GM23338 (cell line): ENCODE data around the gene RDH5. TPM values are rescaled to one million over a fixed set of nuclear protein-coding genes. Genes with fewer than 3 reads are reported as not detected.

Experiments used
- ATAC-seq: fragments of 200-7000 bp; cut with Tn5 transposase; 3 replicates; pipeline ENCODE4 v1.9.1; 2020
- DNase-seq: peaks from one replicate; pipeline ENCODE4 v3.0.0-alpha.2; 2015; ENCODE audit warnings: low spot score
- H2AFZ ChIP-seq: fragments of 200-600 bp; sonication (generic); 2 replicates; pipeline ENCODE4 v1.8.0; 2016; ENCODE audit warnings: antibody characterized with exemption, mild to moderate bottlenecking, moderate library complexity
- H3F3A ChIP-seq: fragments of 200-600 bp; sonication (generic); replicated peaks from 2 replicates; pipeline ENCODE4 v1.8.0; 2017; ENCODE audit warnings: antibody characterized with exemption, mixed run types, low read depth
- H3K27ac ChIP-seq: fragments of 200-600 bp; sonication (generic); 2 replicates; pipeline ENCODE4 v1.6.1; 2016; ENCODE audit warnings: low read depth
- H3K27me3 ChIP-seq: fragments of 200-600 bp; sonication (generic); 2 replicates; pipeline ENCODE4 v1.8.0; 2016; ENCODE audit warnings: mild to moderate bottlenecking, mixed run types, moderate library complexity; ENCODE audit not compliant: insufficient read depth
- H3K36me3 ChIP-seq: fragments of 200-600 bp; sonication (generic); 2 replicates; pipeline ENCODE4 v1.8.0; 2016; ENCODE audit warnings: mild to moderate bottlenecking; ENCODE audit not compliant: insufficient read depth
- H3K4me1 ChIP-seq: fragments of 200-600 bp; sonication (generic); 2 replicates; pipeline ENCODE4 v1.8.0; 2016; ENCODE audit warnings: mild to moderate bottlenecking, moderate library complexity; ENCODE audit not compliant: insufficient read depth
- H3K4me2 ChIP-seq: fragments of 200-600 bp; sonication (generic); 2 replicates; pipeline ENCODE4 v1.7.1; 2017; ENCODE audit warnings: mixed run types
- H3K4me3 ChIP-seq: fragments of 200-600 bp; sonication (generic); 2 replicates; pipeline ENCODE4 v1.6.1; 2016; ENCODE audit warnings: mixed run types
- H3K79me2 ChIP-seq: fragments of 200-600 bp; sonication (generic); replicated peaks from 2 replicates; pipeline ENCODE4 v1.8.0; 2017; ENCODE audit warnings: mild to moderate bottlenecking; ENCODE audit not compliant: insufficient read depth
- H3K9me2 ChIP-seq: fragments of 200-600 bp; sonication (generic); 2 replicates; pipeline ENCODE4 v1.8.0; 2017; ENCODE audit not compliant: insufficient read depth
- H4K20me1 ChIP-seq: fragments of 200-600 bp; sonication (generic); replicated peaks from 2 replicates; pipeline ENCODE4 v1.8.0; 2017; ENCODE audit warnings: mild to moderate bottlenecking; ENCODE audit not compliant: insufficient read depth
- H3K27ac Mint-ChIP-seq: 2 replicates; pipeline ENCODE4 v1.8.0; 2020; ENCODE audit warnings: inconsistent platforms, mild to moderate bottlenecking, moderate library complexity, mixed read lengths
- H3K27me3 Mint-ChIP-seq: 3 replicates; pipeline ENCODE4 v1.8.0; 2022; ENCODE audit warnings: low read depth, mild to moderate bottlenecking, moderate library complexity, mixed read lengths, inconsistent platforms; ENCODE audit not compliant: insufficient read depth, poor library complexity
- H3K36me3 Mint-ChIP-seq: 3 replicates; pipeline ENCODE4 v1.8.0; 2021; ENCODE audit warnings: low read depth, mild to moderate bottlenecking, inconsistent platforms, moderate library complexity, mixed read lengths
- H3K4me1 Mint-ChIP-seq: 3 replicates; pipeline ENCODE4 v1.8.0; 2020; ENCODE audit warnings: mild to moderate bottlenecking, inconsistent platforms, mixed read lengths
- H3K4me3 Mint-ChIP-seq: 3 replicates; pipeline ENCODE4 v1.8.0; 2021; ENCODE audit warnings: moderate library complexity, mild to moderate bottlenecking, inconsistent platforms, mixed read lengths
- H3K9me3 Mint-ChIP-seq: 3 replicates; pipeline ENCODE4 v1.8.0; 2020; ENCODE audit warnings: moderate library complexity, mild to moderate bottlenecking, inconsistent platforms, mixed read lengths
- EZH2 ChIP-seq: fragments of 200-600 bp; sonication (generic); IDR thresholded peaks from one replicate; pipeline ENCODE4 v1.8.0; 2017; ENCODE audit warnings: antibody characterized with exemption, mild to moderate bottlenecking, low read depth; ENCODE audit not compliant: unreplicated experiment
- EZH2phosphoT487 ChIP-seq: fragments of 200-600 bp; sonication (generic); IDR thresholded peaks from one replicate; pipeline ENCODE4 v1.8.1; 2018; ENCODE audit warnings: antibody characterized with exemption; ENCODE audit not compliant: unreplicated experiment
- JUNB ChIP-seq: IDR thresholded peaks from one replicate; pipeline ENCODE4 v1.6.1; 2016; ENCODE audit warnings: antibody characterized with exemption; ENCODE audit not compliant: unreplicated experiment
- NANOG ChIP-seq: IDR thresholded peaks from 2 replicates; pipeline ENCODE4 v1.6.1; 2016; ENCODE audit warnings: antibody characterized with exemption, borderline replicate concordance
- POLR2AphosphoS5 ChIP-seq: IDR thresholded peaks from 2 replicates; pipeline ENCODE4 v1.6.1; 2016; ENCODE audit warnings: antibody characterized with exemption, low read depth
- ZNF114 ChIP-seq: fragments of 250-450 bp; sonication (Bioruptor Pico); IDR thresholded peaks from 2 replicates; pipeline ENCODE4 v1.5.0; 2020; ENCODE audit warnings: mild to moderate bottlenecking, moderate library complexity
- ZNF462 ChIP-seq: fragments of 250-450 bp; sonication (Bioruptor Pico); IDR thresholded peaks from 2 replicates; pipeline ENCODE4 v1.5.0; 2020; ENCODE audit warnings: mild to moderate bottlenecking, moderate library complexity
- polyA plus RNA-seq: library from polyadenylated mRNA; unstranded; fragments of >200 nt; fragmentation: Nextera tagmentation; extraction: Ambion mirVana; gene quantifications from 2 replicates; pipeline ENCODE4 v1.2.1, GENCODE V29; 2016
- total RNA-seq: library from RNA; depleted of rRNA; stranded (reverse); fragments of >200 nt; shearing (Covaris generic); gene quantifications from 2 replicates; pipeline ENCODE4 v1.2.3, GENCODE V29; 2014
- TF ChIP-seq, protein P1 (sequence below), 2 experiments: fragments of 200-600 bp in 1 of 2; sonication (generic) in 1 of 2; conservative IDR thresholded peaks; 2 replicates each; pipeline versions ENCODE4 v1.5.1 to v1.6.1; 2016 to 2017; ENCODE audit warnings: antibody characterized with exemption in 2 of 2, low read depth in 2 of 2, mild to moderate bottlenecking in 2 of 2, moderate library complexity in 1 of 2

RDH5 gene
- total and polyA plus RNA-seq, 2 experiments from 2014 or later = 3.9 to 7.5 TPM

GRCh38 chr12:55685671-55686070 lies 34.5 kb upstream of the RDH5 start (continued):
- TF ChIP-seq ZNF462 (no peak), JUNB (no peak)

DNA sequence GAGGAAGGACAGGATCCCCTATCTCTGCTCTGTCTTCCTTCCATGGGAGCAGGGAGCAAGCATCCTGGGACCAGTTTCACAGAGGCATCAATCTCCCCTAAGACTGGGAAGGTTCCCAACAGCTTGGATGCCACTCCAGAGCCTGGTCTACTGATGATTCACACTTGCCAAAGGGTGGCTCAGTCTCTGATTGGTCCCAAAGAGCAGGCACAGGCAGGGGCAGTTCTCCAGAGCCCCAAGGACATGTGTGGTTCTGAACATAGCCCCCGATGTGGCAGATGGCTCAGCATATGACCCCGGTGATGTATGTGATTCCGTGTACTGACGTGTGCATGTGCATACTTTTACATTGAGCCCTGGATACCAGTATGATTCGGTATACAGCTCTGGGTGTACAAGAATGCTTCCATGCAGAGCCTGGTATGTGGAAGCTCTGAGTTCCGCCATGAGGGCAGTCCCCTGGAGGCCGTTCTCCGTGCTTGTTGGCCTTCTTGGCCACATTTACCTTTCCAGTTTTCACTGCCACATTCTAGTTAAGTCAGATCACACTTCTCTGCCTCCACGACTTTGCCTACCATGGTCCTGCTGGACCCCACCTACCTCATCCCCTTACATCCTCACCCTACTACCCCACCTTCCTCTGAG lies 33.7 kb upstream of the RDH5 start:
- H3K27ac Mint-ChIP-seq = no peak overlapping the region
- Histone ChIP-seq H2AFZ (no peak overlapping the region), H4K20me1 (no peaks in the 10 kb centered on the region), H3K9me2 (0 out of 2 replicates have a peak, but pooled peaks cover 2% of the 10 kb centered on the region), H3K4me3 (no peak overlapping the region), H3K4me2 (no peak overlapping the region), H3K27ac (no peak overlapping the region), H3F3A (no peaks in the 10 kb centered on the region), H3K4me1 (0 out of 2 replicates have a peak, but pooled peaks cover 3% of the 10 kb centered on the region), H3K79me2 (no peaks in the 10 kb centered on the region), H3K27me3 (no peaks in the 10 kb centered on the region), H3K36me3 (no peaks in the 10 kb centered on the region; the same call in 1 of the 2 replicates)
- ATAC-seq (no peak), DNase-seq (no peak)
- peaks cover 6% of the 10 kb centered on the region; the same call in 2 of the 3 replicates for H3K4me1 Mint-ChIP-seq
- no peak overlapping the region for H3K4me3 Mint-ChIP-seq
- H3K9me3 Mint-ChIP-seq = no peaks in the 10 kb centered on the region
- peaks cover 23% of the 10 kb centered on the region for H3K27me3 Mint-ChIP-seq
- H3K36me3 Mint-ChIP-seq = peaks cover 22% of the 10 kb centered on the region
- TF ChIP-seq ZNF114 (CRISPR knock-in tag) = no peak
- TF ChIP-seq, protein P1, sequence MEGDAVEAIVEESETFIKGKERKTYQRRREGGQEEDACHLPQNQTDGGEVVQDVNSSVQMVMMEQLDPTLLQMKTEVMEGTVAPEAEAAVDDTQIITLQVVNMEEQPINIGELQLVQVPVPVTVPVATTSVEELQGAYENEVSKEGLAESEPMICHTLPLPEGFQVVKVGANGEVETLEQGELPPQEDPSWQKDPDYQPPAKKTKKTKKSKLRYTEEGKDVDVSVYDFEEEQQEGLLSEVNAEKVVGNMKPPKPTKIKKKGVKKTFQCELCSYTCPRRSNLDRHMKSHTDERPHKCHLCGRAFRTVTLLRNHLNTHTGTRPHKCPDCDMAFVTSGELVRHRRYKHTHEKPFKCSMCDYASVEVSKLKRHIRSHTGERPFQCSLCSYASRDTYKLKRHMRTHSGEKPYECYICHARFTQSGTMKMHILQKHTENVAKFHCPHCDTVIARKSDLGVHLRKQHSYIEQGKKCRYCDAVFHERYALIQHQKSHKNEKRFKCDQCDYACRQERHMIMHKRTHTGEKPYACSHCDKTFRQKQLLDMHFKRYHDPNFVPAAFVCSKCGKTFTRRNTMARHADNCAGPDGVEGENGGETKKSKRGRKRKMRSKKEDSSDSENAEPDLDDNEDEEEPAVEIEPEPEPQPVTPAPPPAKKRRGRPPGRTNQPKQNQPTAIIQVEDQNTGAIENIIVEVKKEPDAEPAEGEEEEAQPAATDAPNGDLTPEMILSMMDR (conservative IDR thresholded peaks at IDR 0.05; ENCODE audit: low read depth in 2 of 2) = no peak
- no peak for TF ChIP-seq POLR2AphosphoS5
- no peak for TF ChIP-seq JUNB
- no peak for TF ChIP-seq EZH2phosphoT487
- no peak for TF ChIP-seq EZH2
- no peak for TF ChIP-seq NANOG
